ENCODE measurements around the gene LRFN5. TPM values are rescaled to one million over a fixed set of nuclear protein-coding genes. Genes with fewer than 3 reads are reported as not detected.

LRFN5 gene
- total RNA-seq, 6 donors from 2014 or later = 0.30 to 3.1 (median 0.96) TPM

DNA sequence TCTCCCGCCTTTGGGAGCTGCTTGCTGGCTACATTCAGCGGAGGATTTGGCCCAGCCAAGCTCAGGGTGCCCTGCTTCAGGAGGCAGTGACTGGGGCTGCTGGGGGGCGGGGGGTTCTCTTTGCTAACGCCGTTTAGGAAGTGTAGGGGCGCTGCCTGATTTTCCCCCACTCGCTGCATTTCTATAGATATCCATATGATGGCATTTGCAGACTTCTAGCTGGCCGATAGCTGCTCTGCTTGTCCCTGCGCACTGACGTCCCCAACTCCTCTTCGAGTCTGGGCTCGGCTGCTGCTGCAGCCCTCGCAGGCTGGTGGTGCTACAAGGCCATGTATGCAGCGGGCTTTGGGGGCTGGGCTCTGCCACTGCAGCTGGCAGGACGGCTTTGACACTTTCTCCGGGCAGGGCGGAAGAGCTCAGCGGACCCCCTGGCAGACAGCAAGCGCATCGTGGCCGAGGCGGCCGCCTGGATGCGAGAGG is 3.1 kb downstream of the LRFN5 start:
- peak overlapping the region in 3 of 4 donors; percentile 12 to 67 (median 56) for H3K4me3 ChIP-seq
- peaks cover 0 to 29% (median 4%) of the 10 kb centered on the region in 4 donors for H3K27me3 ChIP-seq
- H3K9me3 ChIP-seq = no peaks in the 10 kb centered on the region
- no peak overlapping the region for H3K27ac ChIP-seq
- DNase-seq (peak in 1 of 2 donors; percentile 79), ATAC-seq (ENCODE audit: low FRiP score in 2 of 2) (no peak)
- no peaks in the 10 kb centered on the region for H3K36me3 ChIP-seq
- TF ChIP-seq EP300 (IDR thresholded peaks at IDR 0.05) (no peak), POLR2A (IDR thresholded peaks at IDR 0.05) (no peak), POLR2AphosphoS5 (IDR thresholded peaks at IDR 0.05) (no peak)
- TF ChIP-seq, protein P1, sequence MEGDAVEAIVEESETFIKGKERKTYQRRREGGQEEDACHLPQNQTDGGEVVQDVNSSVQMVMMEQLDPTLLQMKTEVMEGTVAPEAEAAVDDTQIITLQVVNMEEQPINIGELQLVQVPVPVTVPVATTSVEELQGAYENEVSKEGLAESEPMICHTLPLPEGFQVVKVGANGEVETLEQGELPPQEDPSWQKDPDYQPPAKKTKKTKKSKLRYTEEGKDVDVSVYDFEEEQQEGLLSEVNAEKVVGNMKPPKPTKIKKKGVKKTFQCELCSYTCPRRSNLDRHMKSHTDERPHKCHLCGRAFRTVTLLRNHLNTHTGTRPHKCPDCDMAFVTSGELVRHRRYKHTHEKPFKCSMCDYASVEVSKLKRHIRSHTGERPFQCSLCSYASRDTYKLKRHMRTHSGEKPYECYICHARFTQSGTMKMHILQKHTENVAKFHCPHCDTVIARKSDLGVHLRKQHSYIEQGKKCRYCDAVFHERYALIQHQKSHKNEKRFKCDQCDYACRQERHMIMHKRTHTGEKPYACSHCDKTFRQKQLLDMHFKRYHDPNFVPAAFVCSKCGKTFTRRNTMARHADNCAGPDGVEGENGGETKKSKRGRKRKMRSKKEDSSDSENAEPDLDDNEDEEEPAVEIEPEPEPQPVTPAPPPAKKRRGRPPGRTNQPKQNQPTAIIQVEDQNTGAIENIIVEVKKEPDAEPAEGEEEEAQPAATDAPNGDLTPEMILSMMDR (IDR thresholded peaks at IDR 0.05) = no peak
- WGBS, 2 donors = 1 to 5% methylated on average over 8 to 24 of the region's 24 CpGs
- peaks cover 13 to 37% (median 30%) of the 10 kb centered on the region in 4 donors for H3K4me1 ChIP-seq

- Histone ChIP-seq H3K9me3 (no peaks in the 10 kb centered on the region), H3K4me3 (no peak overlapping the region), H3K27me3 (no peaks in the 10 kb centered on the region), H3K36me3 (no peaks in the 10 kb centered on the region), H3K4me1 (no peaks in the 10 kb centered on the region), H3K27ac (no peak overlapping the region)
- WGBS, 2 donors = 75 to 77% methylated on average over 2 of the region's 2 CpGs
- no peak for ATAC-seq (ENCODE audit: low FRiP score in 2 of 2)
- TF ChIP-seq POLR2AphosphoS5 (IDR thresholded peaks at IDR 0.05) (no peak), EP300 (IDR thresholded peaks at IDR 0.05) (no peak), POLR2A (IDR thresholded peaks at IDR 0.05) (no peak)
- TF ChIP-seq, protein P1 (IDR thresholded peaks at IDR 0.05) = no peak
- no peak for DNase-seq
Measured at GRCh38 chr14:41615011-41615595, 8.4 kb downstream of the LRFN5 start.

GRCh38 chr14:41623736-41624135 is 17.1 kb downstream of the LRFN5 start:
- H3K27me3 ChIP-seq = no peaks in the 10 kb centered on the region
- no peaks in the 10 kb centered on the region for H3K4me1 ChIP-seq
- 29 to 67% methylated on average over 1 of the region's 1 CpG for WGBS, 2 donors
- DNase-seq (no peak), ATAC-seq (ENCODE audit: low FRiP score in 2 of 2) (no peak)
- H3K27ac ChIP-seq = no peak overlapping the region
- no peak overlapping the region for H3K4me3 ChIP-seq
- TF ChIP-seq POLR2AphosphoS5 (IDR thresholded peaks at IDR 0.05) (no peak), EP300 (IDR thresholded peaks at IDR 0.05) (no peak), POLR2A (IDR thresholded peaks at IDR 0.05) (no peak)
- TF ChIP-seq, protein P1 (IDR thresholded peaks at IDR 0.05) = no peak
- no peaks in the 10 kb centered on the region for H3K36me3 ChIP-seq
- H3K9me3 ChIP-seq = no peaks in the 10 kb centered on the region

DNA sequence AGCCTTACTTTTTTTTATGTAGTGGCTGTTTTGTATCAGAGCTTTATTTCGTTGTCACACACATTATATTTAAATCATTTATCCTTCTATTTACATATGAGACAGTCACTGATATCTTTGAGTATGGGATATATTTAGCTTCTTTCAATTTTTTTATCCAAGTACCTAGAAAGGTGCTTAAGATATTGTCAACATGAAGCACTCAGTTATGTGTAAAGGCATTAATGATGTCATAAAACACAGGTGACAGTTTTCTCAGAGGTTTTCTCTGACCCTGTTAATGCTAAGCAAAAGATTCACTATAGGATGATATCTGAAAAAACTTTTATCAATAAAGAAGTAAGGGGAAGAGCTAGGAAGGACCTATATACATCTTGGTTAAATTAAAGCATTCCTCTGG is 23.2 kb downstream of the LRFN5 start:
- H3K27ac ChIP-seq = no peak overlapping the region
- no peaks in the 10 kb centered on the region for H3K9me3 ChIP-seq
- H3K4me3 ChIP-seq = no peak overlapping the region
- DNase-seq (no peak), ATAC-seq (ENCODE audit: low FRiP score in 2 of 2) (no peak)
- 56 to 60% methylated on average over 1 of the region's 1 CpG for WGBS, 2 donors
- no peaks in the 10 kb centered on the region for H3K27me3 ChIP-seq
- H3K36me3 ChIP-seq = no peaks in the 10 kb centered on the region
- no peak for TF ChIP-seq EP300 (IDR thresholded peaks at IDR 0.05)
- TF ChIP-seq, protein P1 (IDR thresholded peaks at IDR 0.05) = no peak
- TF ChIP-seq POLR2AphosphoS5 (IDR thresholded peaks at IDR 0.05) = no peak
- no peaks in the 10 kb centered on the region for H3K4me1 ChIP-seq

DNA sequence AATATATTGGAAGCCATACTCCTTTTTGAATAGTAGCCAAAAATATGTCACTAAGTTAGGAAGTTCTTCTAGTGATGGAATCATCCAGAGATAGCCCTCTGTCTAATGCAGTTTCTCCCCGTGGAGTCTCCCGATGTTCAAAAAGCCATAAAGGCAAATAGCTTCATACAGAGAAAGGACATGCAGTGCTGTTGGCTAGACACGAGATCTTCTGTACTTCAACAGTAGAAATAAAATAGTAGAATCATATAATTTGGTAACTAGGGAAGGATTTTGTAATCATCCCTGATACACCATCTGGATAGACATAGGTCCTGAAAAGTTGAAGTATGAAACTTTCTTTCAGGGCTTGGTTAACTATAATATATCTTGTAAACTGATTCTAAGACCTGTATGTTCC is 27.6 kb downstream of the LRFN5 start:
- H3K4me3 ChIP-seq = no peak overlapping the region
- 74 to 80% methylated on average over 3 of the region's 3 CpGs for WGBS, 2 donors
- H3K36me3 ChIP-seq = no peaks in the 10 kb centered on the region
- H3K27ac ChIP-seq = no peak overlapping the region
- H3K27me3 ChIP-seq = no peaks in the 10 kb centered on the region
- H3K9me3 ChIP-seq = no peaks in the 10 kb centered on the region
- no peaks in the 10 kb centered on the region for H3K4me1 ChIP-seq
- ATAC-seq (ENCODE audit: low FRiP score in 2 of 2) (no peak), DNase-seq (no peak)
- TF ChIP-seq POLR2A (IDR thresholded peaks at IDR 0.05) (no peak), POLR2AphosphoS5 (IDR thresholded peaks at IDR 0.05) (no peak), EP300 (IDR thresholded peaks at IDR 0.05) (no peak)
- TF ChIP-seq, protein P1 (IDR thresholded peaks at IDR 0.05) = no peak

All from upper lobe of left lung (tissue), 6 donors.